ENCODE data around the gene SSH2. TPM values are rescaled to one million over a fixed set of nuclear protein-coding genes. Genes with fewer than 3 reads are reported as not detected.

Gene SSH2
- total and polyA plus RNA-seq, 3 donors from 2014 or later, result 31.0 to 62.3 (median 37.4) TPM

- DNase-seq, result no peak
Measured at GRCh38 chr17:29847527-29848400, 82.3 kb downstream of the SSH2 start.

GRCh38 chr17:29847118-29847517, 82.9 kb downstream of the SSH2 start:
- H3K9me3 ChIP-seq, result no peaks in the 10 kb centered on the region
- H3K4me1 ChIP-seq, result no peaks in the 10 kb centered on the region
- 77 to 85% methylated on average over 3 of the region's 3 CpGs for WGBS, 2 donors
- DNase-seq, result no peak
- H3K36me3 ChIP-seq (ENCODE audit: low read depth, missing control alignments), result no peaks in the 10 kb centered on the region
- TF ChIP-seq POLR2A (IDR thresholded peaks at IDR 0.05) (no peak), CTCF (IDR thresholded peaks at IDR 0.05) (no peak)
- H3K27me3 ChIP-seq, result no peaks in the 10 kb centered on the region
- intact Hi-C loops (cut with DNase I; ENCODE audit: low total_unique reads), result no loop called here
- H3K4me3 ChIP-seq, result no peak overlapping the region
- no peak overlapping the region for H3K27ac ChIP-seq

More at GRCh38 chr17:29847527-29848400, 82.3 kb downstream of the SSH2 start:
- Histone ChIP-seq H3K36me3 (ENCODE audit: low read depth, missing control alignments) (no peaks in the 10 kb centered on the region), H3K4me3 (no peak overlapping the region), H3K27ac (no peak overlapping the region), H3K4me1 (no peaks in the 10 kb centered on the region), H3K9me3 (no peaks in the 10 kb centered on the region), H3K27me3 (no peaks in the 10 kb centered on the region)
- no peak for TF ChIP-seq CTCF (IDR thresholded peaks at IDR 0.05)
- TF ChIP-seq POLR2A (IDR thresholded peaks at IDR 0.05), result no peak
- intact Hi-C loops (cut with DNase I; ENCODE audit: low total_unique reads), result no loop called here
- WGBS, 2 donors, result 66 to 81% methylated on average over 3 of the region's 3 CpGs

- Histone ChIP-seq H3K27ac (no peak overlapping the region), H3K4me1 (no peaks in the 10 kb centered on the region), H3K36me3 (ENCODE audit: low read depth, missing control alignments) (no peaks in the 10 kb centered on the region), H3K9me3 (no peaks in the 10 kb centered on the region), H3K27me3 (no peaks in the 10 kb centered on the region), H3K4me3 (no peak overlapping the region)
- 70 to 72% methylated on average over 2 of the region's 2 CpGs for WGBS, 2 donors
- no peak for DNase-seq
- TF ChIP-seq POLR2A (IDR thresholded peaks at IDR 0.05) (no peak), CTCF (IDR thresholded peaks at IDR 0.05) (no peak)
- intact Hi-C loops (cut with DNase I; ENCODE audit: low total_unique reads), result no loop called here
Measured at GRCh38 chr17:29846298-29846697, 83.7 kb downstream of the SSH2 start.

- DNase-seq, result no peak
- H3K4me1 ChIP-seq, result no peaks in the 10 kb centered on the region
- H3K4me3 ChIP-seq, result no peak overlapping the region
- no peak for TF ChIP-seq POLR2A (IDR thresholded peaks at IDR 0.05)
- TF ChIP-seq CTCF (IDR thresholded peaks at IDR 0.05), result no peak
- no peaks in the 10 kb centered on the region for H3K36me3 ChIP-seq (ENCODE audit: low read depth, missing control alignments)
- intact Hi-C loops (cut with DNase I; ENCODE audit: low total_unique reads), result no loop called here
- no peaks in the 10 kb centered on the region for H3K9me3 ChIP-seq
- 37 to 64% methylated on average over 1 of the region's 1 CpG for WGBS, 2 donors
- no peaks in the 10 kb centered on the region for H3K27me3 ChIP-seq
- no peak overlapping the region for H3K27ac ChIP-seq
Measured at GRCh38 chr17:29844339-29845048, 85.5 kb downstream of the SSH2 start.
